ENCODE measurements around the gene PSMC3IP.

Gene PSMC3IP

GRCh38 chr17:42564815-42565522 is 12.6 kb downstream of the PSMC3IP start:
- ChIA-PET POLR2A (interaction anchor here (0.5 to 4.8 kb wide), 4 partner anchors 10 to 581 kb away, joined by 3 to 48 read pairs (median 7); partner anchors contain the start of genes PSMC3IP, RETREG3 and TUBG1), CTCF (interaction anchor here (1.0 to 1.8 kb wide), 3 partner anchors 17 to 433 kb away, joined by 3 to 7 read pairs (median 5); partner anchors contain the start of genes BECN1 and RPL27)
- H3K27ac ChIP-seq (ENCODE audit: extremely low read depth, low read depth, low read length): no peak overlapping the region
- peaks cover 10% of the 10 kb centered on the region; the same call in 1 of the 2 replicates for H3K4me1 ChIP-seq (ENCODE audit: control insufficient read depth, insufficient read depth, low read length)
- no peak overlapping the region for H3K4me3 ChIP-seq (ENCODE audit: low read depth, low read length)
- no peak for TF ChIP-seq ZNF18 (tag by site-specific recombination; IDR thresholded peaks at IDR 0.05)
- peak; percentile 67; the same call in 1 of the 2 replicates for TF ChIP-seq ZNF600 (tag by site-specific recombination; IDR thresholded peaks at IDR 0.05)
- TF ChIP-seq REST (tag by site-specific recombination; IDR thresholded peaks at IDR 0.05): no peak
- no peak for TF ChIP-seq ZNF138 (tag by site-specific recombination; IDR thresholded peaks at IDR 0.05; ENCODE audit: borderline replicate concordance)
- TF ChIP-seq ZXDB (tag by site-specific recombination; IDR thresholded peaks at IDR 0.05): no peak
- no peak for TF ChIP-seq ZNF280C (tag by site-specific recombination; IDR thresholded peaks at IDR 0.05)
- TF ChIP-seq ZNF660 (tag by site-specific recombination; IDR thresholded peaks at IDR 0.05): no peak
- no peak for TF ChIP-seq ZNF239 (tag by site-specific recombination; IDR thresholded peaks at IDR 0.05)
- no peaks in the 10 kb centered on the region for H3K9me3 ChIP-seq (ENCODE audit: control insufficient read depth, insufficient read depth, low read depth, low read length)
- H3K36me3 ChIP-seq (ENCODE audit: control insufficient read depth in 2 of 2, insufficient read depth in 1 of 2, low read length in 2 of 2): peaks cover 0 to 58% of the 10 kb centered on the region in 2 experiments; a peak in 1 of 3 replicates

GRCh38 chr17:42563950-42564349 is 13.6 kb downstream of the PSMC3IP start:
- Histone ChIP-seq H3K9me3 (ENCODE audit: control insufficient read depth, insufficient read depth, low read depth, low read length) (no peaks in the 10 kb centered on the region), H3K27ac (ENCODE audit: extremely low read depth, low read depth, low read length) (no peak overlapping the region), H3K4me1 (ENCODE audit: control insufficient read depth, insufficient read depth, low read length) (peaks cover 10% of the 10 kb centered on the region; the same call in 1 of the 2 replicates), H3K36me3 (ENCODE audit: control insufficient read depth in 2 of 2, insufficient read depth in 1 of 2, low read length in 2 of 2) (peaks cover 0 to 48% of the 10 kb centered on the region in 2 experiments; a peak in 1 of 3 replicates), H3K4me3 (ENCODE audit: low read depth, low read length) (no peak overlapping the region)
- POLR2A ChIA-PET: interaction anchor here (2.6 to 4.8 kb wide), 2 partner anchors 9 to 14 kb away, joined by 10 to 48 read pairs; partner anchors contain the start of gene PSMC3IP
- TF ChIP-seq ZEB2 (tag by site-specific recombination; IDR thresholded peaks at IDR 0.05): no peak
- 0 out of 2 replicates have a peak, but pooled peaks have one; percentile 1 for TF ChIP-seq ZNF335 (tag by site-specific recombination; conservative IDR thresholded peaks at IDR 0.05)
- TF ChIP-seq ZNF513 (tag by site-specific recombination; IDR thresholded peaks at IDR 0.05): no peak
- no peak for TF ChIP-seq INSM2 (tag by site-specific recombination; IDR thresholded peaks at IDR 0.05)
- TF ChIP-seq SP2 (tag by site-specific recombination; IDR thresholded peaks at IDR 0.05): no peak
- TF ChIP-seq REST (tag by site-specific recombination; IDR thresholded peaks at IDR 0.05): no peak
- CTCF ChIA-PET: interaction anchor here (1.0 to 1.5 kb wide), 3 partner anchors 11 to 434 kb away, joined by 3 to 5 read pairs (median 3); partner anchors contain the start of gene RPL27
